HG03095 (cell line): ENCODE data around the gene ODR4.
A peak's percentile ranks its signal among the peaks of the same experiment; 100 is the strongest.
"Not testable (repeated sequence)": the region's sequence is repeated elsewhere in the genome, so short reads cannot be mapped to it uniquely, and the experiment has no call there.

ENCODE experiments used
- ATAC-seq: cut with Tn5 transposase; IDR thresholded peaks from one replicate; pipeline ENCODE4 v1.9.1; 2021; ENCODE audit warnings: moderate library complexity; ENCODE audit not compliant: unreplicated experiment

Gene ODR4

GRCh38 chr1:186420923-186421322, 45.3 kb downstream of the ODR4 start:
- peak; percentile 98 for ATAC-seq

- ATAC-seq = no peak
Observed at GRCh38 chr1:186421446-186421845, 45.8 kb downstream of the ODR4 start.

- ATAC-seq = no peak
Observed at GRCh38 chr1:186424539-186424938, 48.9 kb downstream of the ODR4 start.

GRCh38 chr1:186426118-186426517, 50.5 kb downstream of the ODR4 start:
- ATAC-seq = no peak

- ATAC-seq = no peak
Observed at GRCh38 chr1:186429017-186429416, 53.4 kb downstream of the ODR4 start.

- ATAC-seq = no peak
Observed at GRCh38 chr1:186435336-186435735, 59.7 kb downstream of the ODR4 start.

- no peak for ATAC-seq
Observed at GRCh38 chr1:186438567-186438966, 62.9 kb downstream of the ODR4 start.

GRCh38 chr1:186440584-186440983, 64.9 kb downstream of the ODR4 start:
- ATAC-seq = no peak

- ATAC-seq = no peak
Observed at GRCh38 chr1:186442651-186443375, 67.2 kb downstream of the ODR4 start.

- ATAC-seq = no peak
Observed at GRCh38 chr1:186443638-186444037, 68.0 kb downstream of the ODR4 start.

- no peak for ATAC-seq
Observed at GRCh38 chr1:186446152-186446551, 70.5 kb downstream of the ODR4 start.

GRCh38 chr1:186454981-186455380, 79.3 kb downstream of the ODR4 start:
- no peak for ATAC-seq

- no peak for ATAC-seq
Observed at GRCh38 chr1:186456729-186457255, 81.2 kb downstream of the ODR4 start.

GRCh38 chr1:186459161-186459560, 83.5 kb downstream of the ODR4 start:
- not testable (repeated sequence) for ATAC-seq

- no peak for ATAC-seq
Observed at GRCh38 chr1:186461014-186461413, 85.4 kb downstream of the ODR4 start, which contains the start of gene PDC. Gene PDC, minus strand, starts transcription at chr1:186461114. Its CDS starts 11,655 bp downstream, at chr1:186449459.

GRCh38 chr1:186463511-186463910, 87.9 kb downstream of the ODR4 start:
- ATAC-seq = no peak

GRCh38 chr1:186463926-186464325, 88.3 kb downstream of the ODR4 start:
- no peak for ATAC-seq

GRCh38 chr1:186465491-186465890, 89.9 kb downstream of the ODR4 start:
- ATAC-seq = not testable (repeated sequence)

GRCh38 chr1:186465946-186466345, 90.3 kb downstream of the ODR4 start:
- no peak for ATAC-seq
